ENCODE measurements around the gene KDELR3. TPM values are rescaled to one million over a fixed set of nuclear protein-coding genes. Genes with fewer than 3 reads are reported as not detected.

KDELR3 gene
- total RNA-seq = 78.1 and 98.8 TPM in 2 replicates

DNA sequence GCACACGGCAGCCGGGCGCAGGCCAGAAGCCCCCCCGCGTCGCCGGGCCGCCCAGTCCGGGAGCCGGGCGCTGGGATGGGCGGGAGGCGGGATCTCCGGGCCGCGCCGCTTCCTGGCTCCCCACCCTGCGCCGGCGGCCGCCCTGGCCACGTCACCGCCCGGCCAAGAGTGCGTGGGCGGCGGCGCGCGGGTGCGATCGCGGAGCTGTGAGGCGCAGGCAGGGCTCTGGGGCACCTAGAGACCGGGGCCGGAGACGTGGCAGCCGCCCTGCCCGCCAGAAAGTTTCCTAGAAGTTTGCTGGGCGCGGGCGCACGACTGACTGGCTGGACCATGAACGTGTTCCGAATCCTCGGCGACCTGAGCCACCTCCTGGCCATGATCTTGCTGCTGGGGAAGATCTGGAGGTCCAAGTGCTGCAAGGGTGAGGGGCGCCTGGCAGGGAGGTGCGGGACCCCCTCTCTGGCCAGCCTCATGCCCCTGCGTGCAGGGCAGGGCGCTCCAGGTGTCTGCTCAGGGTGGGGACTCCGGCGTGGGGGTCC lies at the start of gene KDELR3:
Gene KDELR3 (plus strand): TSS at position 193 of the 539 bp plus-strand sequence. CDS start 138 bp downstream, at position 331.

GRCh38 chr22:38455076-38455529 lies 12.8 kb upstream of the KDELR3 start, which contains the start of gene KCNJ4:
Gene KCNJ4 (minus strand): TSS chr22:38455199. CDS start chr22:38428132, 27,067 bp downstream.

DNA sequence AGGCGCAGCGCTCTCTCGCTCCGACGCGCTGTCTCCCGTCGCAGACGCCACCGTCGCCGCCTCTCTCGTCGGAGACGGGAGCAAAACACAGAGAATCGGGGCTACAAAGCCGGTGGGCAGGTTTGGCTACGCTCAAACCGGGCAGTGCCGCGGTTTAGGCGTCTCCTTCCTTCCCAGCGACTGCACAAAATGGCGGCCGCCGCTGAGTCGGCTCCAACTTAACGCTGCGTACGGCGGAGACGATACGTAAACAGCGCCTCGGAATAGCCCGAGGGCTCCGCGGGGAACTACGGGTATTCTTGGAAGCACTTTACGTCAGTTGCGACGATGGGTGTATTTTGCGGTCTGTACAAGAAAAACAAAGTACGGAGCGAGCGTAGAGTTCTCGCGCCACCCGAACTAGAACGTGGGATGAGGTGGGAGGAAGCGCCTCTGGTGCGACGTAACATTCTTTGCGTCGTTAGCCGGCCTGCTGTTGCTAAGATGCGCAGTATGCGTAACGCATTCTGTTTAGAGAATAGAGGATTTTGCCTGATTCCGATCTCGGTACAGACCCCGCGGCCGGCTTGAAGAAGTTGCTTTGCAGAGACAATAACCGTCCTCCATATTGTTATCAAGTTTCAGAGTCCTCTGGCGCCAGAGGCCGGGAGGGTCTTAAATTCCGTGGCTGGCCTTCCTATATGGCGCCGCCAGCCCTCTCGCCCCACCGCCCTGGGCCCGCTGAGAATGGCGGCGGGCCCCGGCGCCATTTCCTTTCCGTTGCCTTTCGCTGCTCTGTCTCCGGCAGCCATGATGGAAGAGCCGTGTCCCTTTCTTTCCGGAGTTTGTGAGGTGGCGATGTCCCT lies 38.4 kb downstream of the KDELR3 start, which contains the start of gene DDX17:
Gene DDX17 (minus strand): TSS at position 194 of the 845 bp plus-strand sequence.

Other genes with a start within 250 kb of the KDELR3 start
- 26.0 and 32.6 TPM in 2 replicates for gene TMEM184B, start 195.1 kb upstream of the KDELR3 start, total RNA-seq
- gene CSNK1E, start 150.7 kb upstream of the KDELR3 start, total RNA-seq = 89.1 and 123 TPM in 2 replicates
- gene KCNJ4, start 12.9 kb upstream of the KDELR3 start, total RNA-seq = not detected in 2 replicates
- 412 and 413 TPM in 2 replicates for gene DDX17, start 38.2 kb downstream of the KDELR3 start, total RNA-seq
- gene DMC1, start 102.1 kb downstream of the KDELR3 start, total RNA-seq = 6.5 and 7.2 TPM in 2 replicates
- gene FAM227A, start 188.3 kb downstream of the KDELR3 start, total RNA-seq = 1.3 and 2.4 TPM in 2 replicates
- gene CBY1, start 188.5 kb downstream of the KDELR3 start, total RNA-seq = 17.5 and 21.0 TPM in 2 replicates
- 78.7 and 90.2 TPM in 2 replicates for gene TOMM22, start 213.9 kb downstream of the KDELR3 start, total RNA-seq
- gene JOSD1, start 232.8 kb downstream of the KDELR3 start, total RNA-seq = 66.7 and 68.0 TPM in 2 replicates
- gene GTPBP1, start 237.8 kb downstream of the KDELR3 start, total RNA-seq = 33.7 and 41.6 TPM in 2 replicates